Lower lobe of right lung (tissue), 2 donors: Measurements from ENCODE around the gene OAS1. TPM values are rescaled to one million over a fixed set of nuclear protein-coding genes. Genes with fewer than 3 reads are reported as not detected.
A peak's percentile ranks its signal among the peaks of the same experiment; 100 is the strongest.

Source experiments
- ATAC-seq, 2 donors: fragments of 200-7000 bp; cut with Tn5 transposase; one replicate each; pipeline ENCODE4 v1.9.1; 2020 to 2022; ENCODE audit warnings: mild to moderate bottlenecking in 2 of 2, moderate library complexity in 2 of 2
- DNase-seq: peaks from one replicate; pipeline ENCODE4 v3.0.0-alpha.2; 2020
- H3K27ac ChIP-seq: fragments of 200-600 bp; one replicate; pipeline ENCODE4 v1.8.0; 2022
- H3K27me3 ChIP-seq: fragments of 200-600 bp; one replicate; pipeline ENCODE4 v1.8.0; 2022; ENCODE audit warnings: low read depth
- H3K36me3 ChIP-seq: fragments of 200-600 bp; one replicate; pipeline ENCODE4 v1.8.0; 2022; ENCODE audit warnings: mild to moderate bottlenecking
- H3K4me1 ChIP-seq: fragments of 200-600 bp; one replicate; pipeline ENCODE4 v1.8.0; 2022
- H3K4me3 ChIP-seq: fragments of 200-600 bp; one replicate; pipeline ENCODE4 v1.8.0; 2022; ENCODE audit warnings: mild to moderate bottlenecking
- H3K9me3 ChIP-seq: fragments of 200-600 bp; one replicate; pipeline ENCODE4 v1.8.0; 2022
- CTCF ChIP-seq: fragments of 200-600 bp; IDR thresholded peaks from one replicate; pipeline ENCODE4 v1.8.0; 2022; ENCODE audit warnings: antibody characterized with exemption, mild to moderate bottlenecking
- intact Hi-C: fragments of 100-400 bp; cut with DNase I; formaldehyde crosslinking; loops from one replicate; pipeline ENCODE4 v1.11.0; 2022
- total RNA-seq: library from RNA; stranded (reverse); fragmentation: NEBNext Ultra II Directional; extraction: Animal tissue kit (Norgen Biotek cat#: 25700); gene quantifications from one replicate; pipeline ENCODE4 v1.2.1, GENCODE V29; 2021
- donor health status: DM: no; HTN: yes; CAD: no; lungs with severe emphysema.

Gene OAS1
- total RNA-seq, 1 donor from 2014 or later = 112 TPM

GRCh38 chr12:112930350-112930749 lies 23.6 kb downstream of the OAS1 start:
- Histone ChIP-seq H3K4me3 (no peak overlapping the region), H3K27me3 (no peaks in the 10 kb centered on the region), H3K9me3 (no peaks in the 10 kb centered on the region), H3K4me1 (no peaks in the 10 kb centered on the region), H3K27ac (no peak overlapping the region), H3K36me3 (no peaks in the 10 kb centered on the region)
- intact Hi-C loops = no loop called here
- no peak for TF ChIP-seq CTCF
- peak in 1 of 2 donors; percentile 39 for ATAC-seq
- no peak for DNase-seq

GRCh38 chr12:112932485-112933128 lies 25.8 kb downstream of the OAS1 start:
- Histone ChIP-seq H3K36me3 (no peaks in the 10 kb centered on the region), H3K27ac (no peak overlapping the region), H3K4me3 (no peak overlapping the region), H3K4me1 (no peaks in the 10 kb centered on the region), H3K27me3 (no peaks in the 10 kb centered on the region), H3K9me3 (no peaks in the 10 kb centered on the region)
- no peak for TF ChIP-seq CTCF
- ATAC-seq (no peak), DNase-seq (no peak)
- intact Hi-C loops = no loop called here

GRCh38 chr12:112933129-112933505 lies 26.4 kb downstream of the OAS1 start:
- Histone ChIP-seq H3K4me1 (no peaks in the 10 kb centered on the region), H3K9me3 (no peaks in the 10 kb centered on the region), H3K27ac (no peak overlapping the region), H3K27me3 (no peaks in the 10 kb centered on the region), H3K36me3 (no peaks in the 10 kb centered on the region), H3K4me3 (no peak overlapping the region)
- TF ChIP-seq CTCF = no peak
- no peak for ATAC-seq
- intact Hi-C loops = no loop called here
- DNase-seq = no peak

DNA sequence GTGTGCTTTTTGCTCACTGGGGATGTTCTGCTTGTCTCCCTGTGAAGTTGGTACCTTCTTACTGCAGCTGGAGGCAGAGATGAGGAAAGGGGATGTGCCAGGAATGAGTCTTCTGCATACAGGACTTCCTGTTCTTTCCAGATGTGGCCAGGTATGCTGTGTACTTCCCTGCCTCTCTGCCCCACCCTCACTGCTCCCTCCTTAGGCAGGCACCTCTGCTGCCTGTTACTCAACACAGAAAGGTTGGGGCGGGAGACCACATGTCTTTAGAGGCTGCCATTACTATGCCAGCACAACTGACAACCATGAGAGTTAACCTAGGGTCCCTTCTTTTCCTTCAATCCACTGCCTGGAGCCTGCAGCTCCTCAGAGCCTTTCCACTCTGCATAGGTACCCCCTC lies 29.5 kb downstream of the OAS1 start:
- Histone ChIP-seq H3K36me3 (no peaks in the 10 kb centered on the region), H3K4me1 (peaks cover 17% of the 10 kb centered on the region), H3K9me3 (no peaks in the 10 kb centered on the region), H3K27ac (no peak overlapping the region), H3K27me3 (no peaks in the 10 kb centered on the region), H3K4me3 (no peak overlapping the region)
- DNase-seq (no peak), ATAC-seq (no peak)
- TF ChIP-seq CTCF = no peak
- intact Hi-C loops = no loop called here

DNA sequence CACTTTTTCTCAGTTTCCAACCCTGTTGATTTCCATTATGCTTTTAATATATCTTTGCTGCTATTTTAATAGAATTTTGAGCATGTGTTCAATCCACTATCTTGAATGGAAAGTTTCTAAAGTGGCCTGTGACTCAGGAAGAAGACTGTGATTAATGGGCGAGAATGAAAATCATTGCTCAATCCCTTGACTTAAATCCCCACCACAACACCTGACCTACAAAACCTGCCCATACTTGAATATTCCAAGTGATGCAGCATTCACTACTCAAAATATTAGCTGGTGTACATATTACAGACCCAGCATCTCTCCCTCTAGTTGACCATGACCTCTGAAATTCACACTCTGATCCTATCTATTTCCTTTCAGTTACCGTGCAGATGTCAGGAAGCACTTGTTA lies 30.2 kb downstream of the OAS1 start:
- TF ChIP-seq CTCF = no peak
- Histone ChIP-seq H3K4me1 (peaks cover 17% of the 10 kb centered on the region), H3K27me3 (no peaks in the 10 kb centered on the region), H3K36me3 (peaks cover 3% of the 10 kb centered on the region), H3K4me3 (no peak overlapping the region), H3K9me3 (no peaks in the 10 kb centered on the region), H3K27ac (peak overlapping the region; percentile 84)
- no peak for DNase-seq
- intact Hi-C loops = no loop called here
- ATAC-seq = no peak
